ENCODE results near the gene C1orf159.

- TF ChIP-seq CTCF (IDR thresholded peaks at IDR 0.05; ENCODE audit: low read depth, low read length, missing input control) (peak; percentile 83), FOXA2 (IDR thresholded peaks at IDR 0.05) (no peak), REST (IDR thresholded peaks at IDR 0.05) (no peak), YY1 (IDR thresholded peaks at IDR 0.05) (no peak)
Measured at GRCh38 chr1:1063945-1064831, 51.7 kb downstream of the C1orf159 start.

All from liver (tissue), 2 donors.